Measurements from ENCODE around the gene IMPG2. TPM values are rescaled to one million over a fixed set of nuclear protein-coding genes. Genes with fewer than 3 reads are reported as not detected.
A peak's percentile ranks its signal among the peaks of the same experiment; 100 is the strongest.

IMPG2 gene
- total RNA-seq, 6 experiments from 2014 or later, result 0.05 to 0.12 (median 0.09) TPM

DNA sequence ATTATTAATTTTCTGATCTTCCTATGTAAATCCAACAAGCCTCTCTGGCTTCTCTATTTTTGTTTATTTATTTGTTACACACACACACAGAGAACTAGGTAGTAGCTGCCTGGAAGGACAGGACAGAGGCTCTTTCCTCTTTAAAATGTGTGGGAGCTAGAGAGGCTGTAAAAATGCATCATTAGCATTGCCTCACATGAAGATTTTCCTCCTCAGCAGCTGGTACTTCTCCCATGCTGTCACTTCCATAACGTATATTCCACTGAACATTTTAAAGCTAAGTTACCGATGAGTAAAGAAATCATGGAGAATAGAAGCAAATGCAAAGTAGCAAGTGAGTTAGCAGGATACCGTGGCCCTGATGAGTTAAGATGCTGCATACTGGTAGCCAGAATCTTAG is 63.9 kb downstream of the IMPG2 start:
- intact Hi-C loops (cut with DNase I), result no loop called here
- H3K27me3 ChIP-seq, result no peaks in the 10 kb centered on the region
- no peak overlapping the region for H3K4me3 ChIP-seq
- no peak for ATAC-seq
- no peaks in the 10 kb centered on the region for H3K9me3 ChIP-seq
- H3K36me3 ChIP-seq, result no peaks in the 10 kb centered on the region
- 78% methylated on average over 3 of the region's 3 CpGs for WGBS (ENCODE audit: insufficient coverage, low coverage, low lambda C conversion rate, missing lambda C conversion rate)
- no peaks in the 10 kb centered on the region for H3K4me1 ChIP-seq
- TF ChIP-seq, protein P1, sequence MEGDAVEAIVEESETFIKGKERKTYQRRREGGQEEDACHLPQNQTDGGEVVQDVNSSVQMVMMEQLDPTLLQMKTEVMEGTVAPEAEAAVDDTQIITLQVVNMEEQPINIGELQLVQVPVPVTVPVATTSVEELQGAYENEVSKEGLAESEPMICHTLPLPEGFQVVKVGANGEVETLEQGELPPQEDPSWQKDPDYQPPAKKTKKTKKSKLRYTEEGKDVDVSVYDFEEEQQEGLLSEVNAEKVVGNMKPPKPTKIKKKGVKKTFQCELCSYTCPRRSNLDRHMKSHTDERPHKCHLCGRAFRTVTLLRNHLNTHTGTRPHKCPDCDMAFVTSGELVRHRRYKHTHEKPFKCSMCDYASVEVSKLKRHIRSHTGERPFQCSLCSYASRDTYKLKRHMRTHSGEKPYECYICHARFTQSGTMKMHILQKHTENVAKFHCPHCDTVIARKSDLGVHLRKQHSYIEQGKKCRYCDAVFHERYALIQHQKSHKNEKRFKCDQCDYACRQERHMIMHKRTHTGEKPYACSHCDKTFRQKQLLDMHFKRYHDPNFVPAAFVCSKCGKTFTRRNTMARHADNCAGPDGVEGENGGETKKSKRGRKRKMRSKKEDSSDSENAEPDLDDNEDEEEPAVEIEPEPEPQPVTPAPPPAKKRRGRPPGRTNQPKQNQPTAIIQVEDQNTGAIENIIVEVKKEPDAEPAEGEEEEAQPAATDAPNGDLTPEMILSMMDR (IDR thresholded peaks at IDR 0.05), result no peak
- TF ChIP-seq POLR2A (IDR thresholded peaks at IDR 0.05), result no peak
- DNase-seq, result no peak
- no peak overlapping the region for H3K27ac ChIP-seq

DNA sequence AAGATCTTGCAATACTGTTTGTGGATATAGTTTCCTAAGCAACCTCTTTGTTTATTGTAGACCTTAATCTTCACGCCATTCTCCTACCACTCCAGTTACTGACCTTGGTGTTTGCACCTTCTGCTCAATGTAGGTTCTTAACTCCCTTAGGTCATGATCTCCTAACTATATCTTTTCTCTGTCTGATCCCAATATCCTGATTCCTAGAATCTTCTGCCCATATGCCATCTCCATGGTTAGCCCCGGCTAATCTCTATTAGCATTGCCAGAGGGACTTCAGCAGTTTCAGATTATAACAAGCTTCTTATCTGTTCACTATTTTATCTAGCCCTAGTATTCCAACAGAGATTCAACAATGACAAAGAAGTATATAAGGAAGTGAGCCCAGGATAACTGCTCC is 64.9 kb downstream of the IMPG2 start:
- DNase-seq, result no peak
- no peak for ATAC-seq
- TF ChIP-seq, protein P1 (IDR thresholded peaks at IDR 0.05), result no peak
- TF ChIP-seq POLR2A (IDR thresholded peaks at IDR 0.05), result no peak
- H3K27me3 ChIP-seq, result no peaks in the 10 kb centered on the region
- H3K27ac ChIP-seq, result no peak overlapping the region
- no peaks in the 10 kb centered on the region for H3K4me1 ChIP-seq
- H3K4me3 ChIP-seq, result no peak overlapping the region
- H3K9me3 ChIP-seq, result no peaks in the 10 kb centered on the region
- intact Hi-C loops (cut with DNase I), result no loop called here
- no peaks in the 10 kb centered on the region for H3K36me3 ChIP-seq
- 92% methylated on average over 2 of the region's 2 CpGs for WGBS (ENCODE audit: insufficient coverage, low coverage, low lambda C conversion rate, missing lambda C conversion rate)

DNA sequence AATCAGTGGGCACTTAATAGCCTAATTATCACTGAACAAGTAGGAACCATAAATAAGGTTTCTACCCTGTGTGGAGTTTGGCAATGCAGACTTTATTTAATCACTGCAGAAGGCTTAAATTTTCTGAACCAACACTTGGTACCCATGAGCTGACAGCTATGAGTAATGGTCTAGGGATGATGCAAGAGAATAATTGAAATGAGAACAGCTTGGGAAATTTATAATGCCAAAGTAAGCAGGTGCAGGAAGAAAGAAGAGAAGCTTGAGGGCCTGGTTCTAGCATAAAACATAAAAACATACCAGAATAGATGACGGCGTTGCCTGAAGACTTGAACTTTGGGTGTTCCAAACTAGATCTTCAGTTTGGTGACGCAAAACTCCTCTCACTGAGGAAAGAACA is 67.0 kb downstream of the IMPG2 start:
- no peak for ATAC-seq
- intact Hi-C loops (cut with DNase I), result no loop called here

DNA sequence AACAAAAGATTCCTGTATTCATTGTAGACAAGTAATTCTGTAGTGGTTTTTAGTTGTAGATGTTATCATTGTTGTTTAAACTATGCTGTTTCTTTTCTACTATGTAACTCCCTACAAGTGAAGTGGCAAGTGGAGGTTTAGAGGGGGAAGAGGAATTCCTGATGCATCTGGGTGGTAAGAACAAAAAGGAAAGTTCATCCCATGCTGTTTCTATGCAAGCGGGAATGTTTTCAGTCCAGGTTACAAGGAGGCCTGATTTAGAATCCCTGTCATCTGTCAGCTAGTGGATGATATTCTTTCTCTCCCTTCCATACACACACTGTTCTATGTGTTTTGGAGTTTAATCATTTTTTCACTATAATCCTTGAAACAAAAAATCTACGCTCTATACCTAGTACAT is 67.4 kb downstream of the IMPG2 start:
- H3K36me3 ChIP-seq, result no peaks in the 10 kb centered on the region
- DNase-seq (no peak), ATAC-seq (no peak)
- no peak overlapping the region for H3K27ac ChIP-seq
- 89% methylated on average over 2 of the region's 2 CpGs for WGBS (ENCODE audit: insufficient coverage, low coverage, low lambda C conversion rate, missing lambda C conversion rate)
- H3K9me3 ChIP-seq, result no peaks in the 10 kb centered on the region
- no peak overlapping the region for H3K4me3 ChIP-seq
- intact Hi-C loops (cut with DNase I), result no loop called here
- H3K27me3 ChIP-seq, result no peaks in the 10 kb centered on the region
- H3K4me1 ChIP-seq, result no peaks in the 10 kb centered on the region
- TF ChIP-seq POLR2A (IDR thresholded peaks at IDR 0.05), result no peak
- TF ChIP-seq, protein P1 (IDR thresholded peaks at IDR 0.05), result no peak

More for the DNA sequence above, 67.0 kb downstream of the IMPG2 start:
- H3K4me1 ChIP-seq, result no peaks in the 10 kb centered on the region
- no peak for DNase-seq
- H3K9me3 ChIP-seq, result no peaks in the 10 kb centered on the region
- no peak overlapping the region for H3K27ac ChIP-seq
- no peaks in the 10 kb centered on the region for H3K27me3 ChIP-seq
- WGBS (ENCODE audit: insufficient coverage, low coverage, low lambda C conversion rate, missing lambda C conversion rate), result 100% methylated on average over 3 of the region's 3 CpGs
- no peaks in the 10 kb centered on the region for H3K36me3 ChIP-seq
- no peak overlapping the region for H3K4me3 ChIP-seq
- no peak for TF ChIP-seq POLR2A (IDR thresholded peaks at IDR 0.05)
- TF ChIP-seq, protein P1 (IDR thresholded peaks at IDR 0.05), result no peak

DNA sequence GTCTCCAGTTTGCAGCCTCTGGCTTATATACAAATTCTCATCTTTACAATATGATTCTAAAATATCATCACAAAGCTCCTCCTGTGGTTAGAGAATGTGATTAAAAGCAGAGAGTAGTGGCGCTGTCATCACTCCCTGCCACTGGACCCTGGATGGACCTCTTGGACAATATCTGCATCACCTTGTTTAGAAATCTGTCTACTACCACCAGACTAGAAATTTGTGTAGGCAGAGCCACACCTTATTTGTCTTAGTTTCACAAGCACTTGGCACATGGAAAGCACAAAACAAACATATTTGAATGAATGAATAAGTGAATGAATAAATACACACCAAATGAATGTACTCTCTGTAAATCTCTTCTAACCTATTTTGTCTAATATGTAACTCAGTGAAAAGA is 68.1 kb downstream of the IMPG2 start:
- TF ChIP-seq POLR2A (IDR thresholded peaks at IDR 0.05), result no peak
- TF ChIP-seq, protein P1 (IDR thresholded peaks at IDR 0.05), result no peak
- Histone ChIP-seq H3K27ac (no peak overlapping the region), H3K36me3 (no peaks in the 10 kb centered on the region), H3K27me3 (no peaks in the 10 kb centered on the region), H3K9me3 (no peaks in the 10 kb centered on the region), H3K4me1 (no peaks in the 10 kb centered on the region), H3K4me3 (no peak overlapping the region)
- no peak for DNase-seq
- intact Hi-C loops (cut with DNase I), result no loop called here
- 63% methylated on average over 1 of the region's 1 CpG for WGBS (ENCODE audit: insufficient coverage, low coverage, low lambda C conversion rate, missing lambda C conversion rate)
- peak in 3 of 4 donors; percentile 36 to 93 (median 48) for ATAC-seq

Data from right lobe of liver (tissue), 6 donors.